ENCODE measurements around the gene JAK1. TPM values are rescaled to one million over a fixed set of nuclear protein-coding genes. Genes with fewer than 3 reads are reported as not detected.

JAK1 gene
- total and polyA plus RNA-seq, 9 of the 15 experiments (the other 6 are each of a cell fraction or from before 2014, with no cell fraction given), result 9.7 to 44.1 (median 42.5) TPM

DNA sequence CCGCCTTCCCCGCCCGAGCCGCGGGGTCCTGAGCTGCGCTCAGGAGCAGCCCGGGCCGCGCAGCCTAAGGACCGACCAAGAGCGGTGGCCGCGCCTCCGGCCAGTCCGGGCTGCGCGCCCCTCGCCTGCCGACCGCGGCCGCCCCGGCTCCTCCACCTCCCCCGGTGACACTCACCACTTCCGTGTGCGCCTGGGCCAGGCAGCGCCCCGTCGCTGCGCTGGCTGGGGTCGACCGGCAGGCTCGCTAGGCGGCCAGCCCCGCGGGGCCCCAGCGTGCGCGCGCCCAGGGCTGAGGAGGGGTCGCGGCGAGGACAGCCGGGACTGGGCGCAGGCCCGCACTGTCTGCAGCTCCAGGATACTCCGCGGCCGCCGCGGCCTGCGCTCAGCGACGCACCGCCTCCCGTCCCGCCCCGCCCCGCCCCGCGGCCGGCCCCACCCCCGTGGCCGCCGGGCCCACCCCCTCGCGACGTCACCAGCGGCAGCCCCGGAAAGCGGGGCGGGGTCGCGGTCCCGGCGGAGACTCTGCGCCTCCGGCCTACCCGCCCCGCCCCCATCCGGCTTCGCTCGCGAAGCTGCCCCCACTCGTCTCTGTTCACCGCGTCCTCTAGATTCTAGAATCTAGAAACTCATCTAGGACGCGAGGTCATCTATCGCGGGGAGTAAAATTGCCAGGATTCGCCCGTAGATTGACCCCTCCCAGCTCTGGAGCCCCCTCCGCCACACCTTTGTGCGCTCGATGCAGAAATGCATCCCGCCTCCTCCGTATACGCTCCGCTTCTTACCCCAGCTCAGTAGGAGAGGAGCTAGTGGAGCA, at the start of gene JAK1 (continued):
- TF ChIP-seq JUN (IDR thresholded peaks at IDR 0.05; ENCODE audit: borderline replicate concordance, low read depth, low read length) (no peak), JUN (CRISPR knock-in tag; IDR thresholded peaks at IDR 0.05; ENCODE audit: borderline replicate concordance) (no peak), YY1 (IDR thresholded peaks at IDR 0.05; ENCODE audit: borderline replicate concordance in 1 of 3, control insufficient read depth in 1 of 3, extremely low read depth in 1 of 3, insufficient read depth in 3 of 3, insufficient read length in 1 of 3, insufficient replicate concordance in 2 of 3, low read depth in 1 of 3, low read length in 2 of 3) (peak in 2 of 3 experiments; percentile 11 to 50), FUS (optimal IDR thresholded peaks at IDR 0.05; ENCODE audit: low read depth, low read length) (peak; percentile 74), BDP1 (IDR thresholded peaks at IDR 0.05; ENCODE audit: insufficient read depth, insufficient read length) (no peak), CXXC5 (CRISPR knock-in tag; IDR thresholded peaks at IDR 0.05) (peak; percentile 75)
- TF ChIP-seq, protein P1, sequence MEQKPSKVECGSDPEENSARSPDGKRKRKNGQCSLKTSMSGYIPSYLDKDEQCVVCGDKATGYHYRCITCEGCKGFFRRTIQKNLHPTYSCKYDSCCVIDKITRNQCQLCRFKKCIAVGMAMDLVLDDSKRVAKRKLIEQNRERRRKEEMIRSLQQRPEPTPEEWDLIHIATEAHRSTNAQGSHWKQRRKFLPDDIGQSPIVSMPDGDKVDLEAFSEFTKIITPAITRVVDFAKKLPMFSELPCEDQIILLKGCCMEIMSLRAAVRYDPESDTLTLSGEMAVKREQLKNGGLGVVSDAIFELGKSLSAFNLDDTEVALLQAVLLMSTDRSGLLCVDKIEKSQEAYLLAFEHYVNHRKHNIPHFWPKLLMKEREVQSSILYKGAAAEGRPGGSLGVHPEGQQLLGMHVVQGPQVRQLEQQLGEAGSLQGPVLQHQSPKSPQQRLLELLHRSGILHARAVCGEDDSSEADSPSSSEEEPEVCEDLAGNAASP (IDR thresholded peaks at IDR 0.05), result no peak

DNA sequence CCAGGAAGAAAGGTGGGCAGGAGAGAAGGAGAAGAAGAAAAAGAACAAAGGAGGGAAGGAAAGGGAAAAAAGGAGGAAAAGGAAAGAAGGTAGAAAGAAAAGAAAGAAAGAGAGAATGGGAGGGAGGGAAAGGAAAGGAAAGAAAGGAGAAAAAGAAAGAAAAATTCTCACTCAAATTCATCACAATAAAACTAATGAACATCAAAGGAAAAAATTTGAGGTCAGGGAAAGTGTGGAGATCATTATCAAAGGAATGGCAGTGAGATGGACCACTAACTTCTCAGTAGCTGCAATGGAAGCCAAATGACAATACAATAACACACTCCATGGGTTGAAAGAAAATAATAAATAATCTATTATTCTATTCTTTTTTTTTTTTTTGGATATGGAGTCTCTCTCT, 48.0 kb upstream of the JAK1 start:
- CTCF ChIA-PET (ENCODE audit: low intra/inter-chr PET ratio), result no interaction called here
- intact Hi-C loops (cut with micrococcal nuclease) (no loop called here), in situ Hi-C loops (cut with MboI) (no loop called here)
- ATAC-seq (no peak), FAIRE-seq (no peak), DNase-seq (ENCODE audit: extremely low read depth in 1 of 4, low spot score in 3 of 4) (no peak)
- Histone ChIP-seq H3K4me1 (replicated peaks in 1 of 2; ENCODE audit: control insufficient read depth in 2 of 2, insufficient read depth in 2 of 2, low read length in 2 of 2) (no peaks in the 10 kb centered on the region), H3K27ac (ENCODE audit: extremely low read depth, low read depth, low read length) (no peak overlapping the region), H4K20me1 (replicated peaks; ENCODE audit: control insufficient read depth, insufficient read depth, low read length) (no peaks in the 10 kb centered on the region), H3K36me3 (ENCODE audit: control insufficient read depth, insufficient read depth, low read length) (no peaks in the 10 kb centered on the region), H3K9ac (ENCODE audit: insufficient read depth in 1 of 2, low read depth in 2 of 2, low read length in 2 of 2) (no peak overlapping the region), H3K4me2 (ENCODE audit: insufficient read depth, low read length) (no peak overlapping the region), H3K9me1 (ENCODE audit: control insufficient read depth, insufficient read depth, low read length) (no peaks in the 10 kb centered on the region), H2AFZ (ENCODE audit: low read depth, low read length) (no peak overlapping the region), H3K4me3 (no peak overlapping the region), H3K79me2 (ENCODE audit: control insufficient read depth, insufficient read depth, low read length) (no peaks in the 10 kb centered on the region), H3K9me3 (replicated peaks; ENCODE audit: control insufficient read depth, insufficient read depth, low read depth, low read length) (no peaks in the 10 kb centered on the region), H3K27me3 (ENCODE audit: control insufficient read depth in 2 of 2, insufficient read depth in 2 of 2, low read length in 2 of 2) (no peaks in the 10 kb centered on the region)
- no TSS peak for BruUV-seq (replicated peaks)
- POLR2A ChIA-PET, result no interaction called here
- TF ChIP-seq TRIM28 (IDR thresholded peaks at IDR 0.05) (peak; percentile 76), CBX3 (IDR thresholded peaks at IDR 0.05; ENCODE audit: borderline replicate concordance in 1 of 2, low read length in 2 of 2) (peak in 1 of 2 experiments; percentile 95; a peak in 2 of 3 replicates), HLTF (IDR thresholded peaks at IDR 0.05) (no peak), BRD9 (IDR thresholded peaks at IDR 0.05; ENCODE audit: low read depth, partially characterized antibody) (peak; percentile 35), NBN (IDR thresholded peaks at IDR 0.05; ENCODE audit: low read depth) (0 out of 2 replicates have a peak, but pooled peaks have one; percentile 32), CBX5 (IDR thresholded peaks at IDR 0.05; ENCODE audit: borderline replicate concordance, low read depth) (peak; percentile 82; the same call in 1 of the 2 replicates), TRIM24 (IDR thresholded peaks at IDR 0.05) (peak; percentile 87 to 91), LEF1 (IDR thresholded peaks at IDR 0.05) (peak; percentile 87), HEY1 (CRISPR knock-in tag; IDR thresholded peaks at IDR 0.05; ENCODE audit: borderline replicate concordance) (no peak)
- TF ChIP-seq, protein P2, sequence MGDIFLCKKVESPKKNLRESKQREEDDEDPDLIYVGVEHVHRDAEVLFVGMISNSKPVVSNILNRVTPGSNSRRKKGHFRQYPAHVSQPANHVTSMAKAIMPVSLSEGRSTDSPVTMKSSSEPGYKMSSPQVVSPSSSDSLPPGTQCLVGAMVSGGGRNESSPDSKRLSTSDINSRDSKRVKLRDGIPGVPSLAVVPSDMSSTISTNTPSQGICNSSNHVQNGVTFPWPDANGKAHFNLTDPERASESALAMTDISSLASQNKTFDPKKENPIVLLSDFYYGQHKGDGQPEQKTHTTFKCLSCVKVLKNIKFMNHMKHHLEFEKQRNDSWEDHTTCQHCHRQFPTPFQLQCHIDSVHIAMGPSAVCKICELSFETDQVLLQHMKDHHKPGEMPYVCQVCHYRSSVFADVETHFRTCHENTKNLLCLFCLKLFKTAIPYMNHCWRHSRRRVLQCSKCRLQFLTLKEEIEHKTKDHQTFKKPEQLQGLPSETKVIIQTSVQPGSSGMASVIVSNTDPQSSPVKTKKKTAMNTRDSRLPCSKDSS (IDR thresholded peaks at IDR 0.05; ENCODE audit: low read depth, partially characterized antibody), result peak; percentile 87
- TF ChIP-seq, protein P3, sequence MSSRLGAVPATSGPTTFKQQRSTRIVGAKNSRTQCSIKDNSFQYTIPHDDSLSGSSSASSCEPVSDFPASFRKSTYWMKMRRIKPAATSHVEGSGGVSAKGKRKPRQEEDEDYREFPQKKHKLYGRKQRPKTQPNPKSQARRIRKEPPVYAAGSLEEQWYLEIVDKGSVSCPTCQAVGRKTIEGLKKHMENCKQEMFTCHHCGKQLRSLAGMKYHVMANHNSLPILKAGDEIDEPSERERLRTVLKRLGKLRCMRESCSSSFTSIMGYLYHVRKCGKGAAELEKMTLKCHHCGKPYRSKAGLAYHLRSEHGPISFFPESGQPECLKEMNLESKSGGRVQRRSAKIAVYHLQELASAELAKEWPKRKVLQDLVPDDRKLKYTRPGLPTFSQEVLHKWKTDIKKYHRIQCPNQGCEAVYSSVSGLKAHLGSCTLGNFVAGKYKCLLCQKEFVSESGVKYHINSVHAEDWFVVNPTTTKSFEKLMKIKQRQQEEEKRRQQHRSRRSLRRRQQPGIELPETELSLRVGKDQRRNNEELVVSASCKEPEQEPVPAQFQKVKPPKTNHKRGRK (tag; IDR thresholded peaks at IDR 0.05), result peak; percentile 86

All from K562 (cell line).